C1 segment of cervical spinal cord (tissue), 14 donors: ENCODE results near the gene NBEA.
"Not testable (repeated sequence)": the region's sequence is repeated elsewhere in the genome, so short reads cannot be mapped to it uniquely, and the experiment has no call there.

ENCODE experiments used
- DNase-seq, 14 donors: peaks; one replicate each; lab custom pipeline; 2025; lab: John Stamatoyannopoulos, UW

The NBEA gene

GRCh38 chr13:35058585-35058984 is 116.5 kb downstream of the NBEA start:
- not testable (repeated sequence) for DNase-seq

- DNase-seq, result no peak
Observed at GRCh38 chr13:35086667-35087066, 144.6 kb downstream of the NBEA start.

- DNase-seq, result no peak
Observed at GRCh38 chr13:35092251-35092650, 150.2 kb downstream of the NBEA start.

GRCh38 chr13:35092751-35093150 is 150.7 kb downstream of the NBEA start:
- no peak for DNase-seq

- DNase-seq, result no peak
Observed at GRCh38 chr13:35093356-35093755, 151.3 kb downstream of the NBEA start.

GRCh38 chr13:35106771-35107170 is 164.7 kb downstream of the NBEA start:
- not testable (repeated sequence) for DNase-seq

- no peak for DNase-seq
Observed at GRCh38 chr13:35107535-35107934, 165.5 kb downstream of the NBEA start.

- not testable (repeated sequence) for DNase-seq
Observed at GRCh38 chr13:35113612-35114011, 171.5 kb downstream of the NBEA start.

- no peak for DNase-seq
Observed at GRCh38 chr13:35127466-35127865, 185.4 kb downstream of the NBEA start.

GRCh38 chr13:35129500-35129899 is 187.4 kb downstream of the NBEA start:
- DNase-seq, result no peak

- DNase-seq, result no peak
Observed at GRCh38 chr13:35131471-35131870, 189.4 kb downstream of the NBEA start.

- DNase-seq, result no peak
Observed at GRCh38 chr13:35136585-35136984, 194.5 kb downstream of the NBEA start.

GRCh38 chr13:35139591-35139990 is 197.5 kb downstream of the NBEA start:
- DNase-seq, result no peak

- no peak for DNase-seq
Observed at GRCh38 chr13:35140321-35140720, 198.3 kb downstream of the NBEA start.

GRCh38 chr13:35140831-35141230 is 198.8 kb downstream of the NBEA start:
- DNase-seq, result no peak

GRCh38 chr13:35143123-35143522 is 201.1 kb downstream of the NBEA start:
- no peak for DNase-seq

- DNase-seq, result peak in 2 of 14 donors; percentile 0 to 5
Observed at GRCh38 chr13:35144166-35144890, 202.3 kb downstream of the NBEA start.

- no peak for DNase-seq
Observed at GRCh38 chr13:35146686-35147085, 204.6 kb downstream of the NBEA start.

GRCh38 chr13:35157143-35157755 is 215.2 kb downstream of the NBEA start:
- peak in 4 of 14 donors; percentile 0 to 44 (median 8) for DNase-seq

GRCh38 chr13:35159041-35159440 is 217.0 kb downstream of the NBEA start:
- no peak for DNase-seq

GRCh38 chr13:35160896-35161295 is 218.8 kb downstream of the NBEA start:
- no peak for DNase-seq

- no peak for DNase-seq
Observed at GRCh38 chr13:35162420-35162819, 220.3 kb downstream of the NBEA start.

- no peak for DNase-seq
Observed at GRCh38 chr13:35163674-35164073, 221.6 kb downstream of the NBEA start.
